Amygdala (tissue), 56 donors: Measurements from ENCODE around the gene TUBA4B.
"Not testable (repeated sequence)": the region's sequence is repeated elsewhere in the genome, so short reads cannot be mapped to it uniquely, and the experiment has no call there.

Source experiments
- DNase-seq, 56 donors: peaks; one replicate each; lab custom pipeline; 2025; lab: John Stamatoyannopoulos, UW

Gene TUBA4B

GRCh38 chr2:219306047-219306446 is 53.0 kb downstream of the TUBA4B start:
- DNase-seq, result no peak

- peak in 11 of 56 donors; percentile 18 to 58 (median 39) for DNase-seq
Observed at GRCh38 chr2:219308142-219309101, 55.4 kb downstream of the TUBA4B start.

GRCh38 chr2:219309278-219309677 is 56.2 kb downstream of the TUBA4B start, which contains the start of gene PTPRN:
Gene PTPRN, minus strand, starts transcription at chr2:219309401. Its CDS starts 69 bp downstream, at chr2:219309332.
- peak in 31 of 56 donors; percentile 23 to 77 (median 52) for DNase-seq

GRCh38 chr2:219312683-219313263 is 59.7 kb downstream of the TUBA4B start:
- not testable (repeated sequence) for DNase-seq

- no peak for DNase-seq
Observed at GRCh38 chr2:219314804-219315468, 61.9 kb downstream of the TUBA4B start.
